Skin epidermis (tissue), 12 donors: ENCODE measurements around the gene MRPL27.

ENCODE experiments used
- H3K27ac ChIP-seq, 21 experiments: fragments of 200-600 bp; sonication (generic) in 11 of 21; one replicate each; pipeline ENCODE4 v1.5.0; 2020; ENCODE audit warnings: mild to moderate bottlenecking in 3 of 21, inconsistent platforms in 2 of 21, moderate library complexity in 2 of 21
- H3K4me3 ChIP-seq, 7 experiments: fragments of 200-600 bp; sonication (generic) in 2 of 7; one replicate each; pipeline ENCODE4 v1.5.0; 2020; ENCODE audit warnings: inconsistent platforms in 2 of 7, mild to moderate bottlenecking in 2 of 7, moderate library complexity in 1 of 7

Gene MRPL27

DNA sequence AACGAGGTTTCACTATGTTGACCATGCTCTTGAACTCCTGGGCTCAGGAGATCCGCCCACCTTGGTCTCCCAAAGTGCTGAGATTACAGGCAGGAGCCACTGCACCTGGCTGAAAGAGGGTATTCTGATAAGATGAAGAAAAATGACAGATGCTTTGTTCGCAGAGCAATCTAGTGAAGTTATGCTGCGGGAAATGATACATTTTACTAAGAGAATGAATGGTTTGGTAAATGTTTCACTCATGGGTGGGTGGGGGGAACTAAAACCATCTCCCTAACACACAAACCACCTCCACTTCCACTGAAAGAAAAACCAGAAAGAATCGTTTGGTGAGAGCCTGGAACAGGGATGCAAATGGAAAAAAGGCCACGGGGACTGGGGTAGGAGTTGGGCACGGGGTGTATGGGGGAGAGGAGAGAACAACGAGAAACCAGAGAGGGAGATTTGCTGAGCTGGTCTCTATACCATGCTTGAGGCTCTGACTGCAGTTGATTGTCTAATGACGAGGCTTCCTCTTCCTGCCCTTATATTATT is 46.1 kb downstream of the MRPL27 start:
- H3K27ac ChIP-seq = no peak overlapping the region
- no peak overlapping the region for H3K4me3 ChIP-seq

DNA sequence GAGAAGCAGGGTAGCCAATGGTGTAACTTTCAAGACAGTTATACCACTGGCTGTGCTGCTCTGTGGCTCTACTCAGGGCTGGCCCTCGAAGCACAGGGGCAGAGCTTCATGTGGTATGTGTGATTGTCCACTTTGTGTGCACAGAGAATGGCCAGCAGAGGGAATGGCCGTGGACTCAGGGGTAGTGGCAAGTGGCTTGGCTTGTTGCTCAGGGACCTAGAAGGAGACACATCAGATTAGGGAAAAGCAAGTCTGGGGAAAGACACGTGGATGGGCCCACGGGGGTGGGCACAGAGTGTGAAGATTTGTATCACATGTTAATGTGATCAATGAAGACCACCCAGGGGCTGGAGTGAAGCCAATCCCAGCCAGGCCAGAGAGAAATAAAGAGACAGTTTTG is 47.1 kb downstream of the MRPL27 start:
- no peak overlapping the region for H3K27ac ChIP-seq
- no peak overlapping the region for H3K4me3 ChIP-seq

DNA sequence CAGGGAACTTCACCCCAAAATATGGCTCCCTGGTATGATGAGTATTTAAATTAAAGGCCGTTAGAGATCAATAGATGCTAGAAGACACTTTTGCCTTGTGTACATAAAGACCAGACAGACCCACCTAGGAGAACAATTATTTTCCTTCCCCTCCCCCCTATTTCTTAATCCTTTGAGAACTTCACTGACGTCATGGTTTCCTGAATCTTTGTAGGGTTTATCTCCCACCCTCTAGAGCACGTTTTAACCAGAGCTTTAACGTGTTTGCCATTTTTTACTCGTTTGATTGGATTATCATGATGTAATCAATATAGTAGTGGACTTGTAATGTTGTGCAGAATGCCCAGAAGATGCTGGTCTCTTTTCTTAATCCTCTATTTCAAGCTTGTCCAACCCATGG is 49.9 kb downstream of the MRPL27 start:
- no peak overlapping the region for H3K27ac ChIP-seq
- no peak overlapping the region for H3K4me3 ChIP-seq

- Histone ChIP-seq H3K4me3 (no peak overlapping the region), H3K27ac (no peak overlapping the region)
Observed at GRCh38 chr17:50322271-50322670, 50.7 kb downstream of the MRPL27 start.

DNA sequence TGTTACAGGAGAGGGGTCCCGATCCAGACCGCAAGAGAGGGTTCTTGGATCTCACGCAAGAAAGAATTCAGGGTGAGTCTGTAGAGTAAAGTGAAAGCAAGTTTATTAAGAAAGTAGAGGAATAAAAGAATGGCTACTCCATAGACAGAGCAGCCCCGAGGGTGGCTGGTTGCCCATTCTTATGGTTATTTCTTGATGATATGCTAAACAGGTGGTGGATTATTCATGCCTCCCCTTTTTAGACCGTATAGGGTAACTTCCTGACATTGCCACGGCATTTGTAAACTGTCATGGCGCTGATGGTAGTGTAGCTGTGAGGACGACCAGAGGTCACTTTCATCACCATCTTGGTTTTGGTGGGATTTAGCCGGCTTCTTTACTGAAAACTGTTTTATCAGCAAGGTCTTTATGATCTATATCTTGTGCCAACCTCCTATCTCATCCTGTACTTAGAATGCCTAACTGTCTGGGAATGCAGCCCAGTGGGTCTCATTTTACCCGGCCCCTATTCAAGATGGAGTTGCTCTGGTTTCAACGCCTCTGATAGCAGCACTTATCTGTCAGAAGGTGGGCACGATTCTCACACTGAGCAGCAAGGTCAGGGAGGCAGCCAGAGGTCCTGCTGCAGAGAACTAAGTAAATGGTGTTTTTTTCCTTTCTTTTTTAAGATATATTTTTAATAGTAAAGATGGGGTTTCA is 53.5 kb downstream of the MRPL27 start:
- peak overlapping the region in 14 of 21 experiments; percentile 41 to 86 (median 64) for H3K27ac ChIP-seq
- H3K4me3 ChIP-seq = no peak overlapping the region

- no peak overlapping the region for H3K4me3 ChIP-seq
- peak overlapping the region in 15 of 21 experiments; percentile 10 to 86 (median 62) for H3K27ac ChIP-seq
Observed at GRCh38 chr17:50318501-50319285, 54.3 kb downstream of the MRPL27 start.
